AG04450 (cell line): Measurements from ENCODE around the gene STON1. TPM values are rescaled to one million over a fixed set of nuclear protein-coding genes. Genes with fewer than 3 reads are reported as not detected.

Experiments
- CTCF ChIA-PET: fragments of 300-600, 350-600 bp; formaldehyde crosslinking; extraction: SDS; loops from one replicate; lab custom pipeline; 2022; ENCODE audit warnings: antibody characterized with exemption, inconsistent platforms; lab: Charles Lee
- POLR2A ChIA-PET: fragments of 350-600 bp; formaldehyde crosslinking; extraction: SDS; loops from one replicate; lab custom pipeline; 2021; ENCODE audit warnings: antibody characterized with exemption, inconsistent platforms; lab: Yijun Ruan, JAX
- DNase-seq: peaks from one replicate; pipeline ENCODE4 v3.0.0-alpha.2; 2011; ENCODE audit warnings: low read depth, low spot score
- H3K27ac ChIP-seq: one replicate; pipeline ENCODE4 v1.5.1; 2012; ENCODE audit warnings: low read depth, low read length, control low read depth
- H3K27me3 ChIP-seq: one replicate; pipeline ENCODE4 v1.6.0; 2012; ENCODE audit warnings: low read length; ENCODE audit not compliant: control insufficient read depth, insufficient read depth
- H3K4me3 ChIP-seq: 2 replicates; pipeline ENCODE4 v1.5.1; 2011; ENCODE audit warnings: mild to moderate bottlenecking, low read depth, low read length, control low read depth
- H3K9me3 ChIP-seq: 2 replicates; pipeline ENCODE4 v1.5.1; 2012; ENCODE audit warnings: low read length; ENCODE audit not compliant: control insufficient read depth, insufficient read depth
- polyA plus RNA-seq: library from polyadenylated mRNA; depleted of rRNA; stranded (reverse); fragments of >200 nt; gene quantifications from 2 replicates; pipeline ENCODE4 v1.2.3, GENCODE V29; 2011
- TF ChIP-seq, protein P1 (sequence below): IDR thresholded peaks from 2 replicates; pipeline ENCODE4 v1.5.1; 2011; ENCODE audit warnings: low read depth, low read length, control low read depth, inconsistent platforms

The STON1 gene
- polyA plus RNA-seq, 1 experiment, result 17.8 TPM

DNA sequence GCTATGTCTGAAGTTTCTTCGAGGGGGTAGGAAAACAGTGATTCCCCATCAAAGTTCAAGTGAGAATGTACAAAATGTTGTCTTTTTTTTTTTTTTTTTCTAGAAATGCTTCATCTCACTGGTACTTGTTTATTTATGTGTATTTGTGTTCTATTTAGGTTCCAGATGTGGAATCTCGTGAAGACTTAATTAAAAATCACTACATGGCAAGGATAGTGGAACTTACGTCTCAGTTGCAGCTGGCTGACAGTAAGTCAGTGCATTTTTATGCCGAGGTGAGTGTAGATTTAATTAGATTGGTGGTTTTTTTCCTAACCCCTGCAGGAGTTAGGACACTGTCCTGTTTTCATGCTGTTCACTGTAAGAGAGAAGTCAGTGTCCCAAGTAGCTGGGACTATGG is 22.8 kb upstream of the STON1 start:
- Histone ChIP-seq H3K27ac (no peak overlapping the region), H3K4me3 (no peak overlapping the region), H3K9me3 (no peaks in the 10 kb centered on the region), H3K27me3 (no peaks in the 10 kb centered on the region)
- TF ChIP-seq, protein P1, sequence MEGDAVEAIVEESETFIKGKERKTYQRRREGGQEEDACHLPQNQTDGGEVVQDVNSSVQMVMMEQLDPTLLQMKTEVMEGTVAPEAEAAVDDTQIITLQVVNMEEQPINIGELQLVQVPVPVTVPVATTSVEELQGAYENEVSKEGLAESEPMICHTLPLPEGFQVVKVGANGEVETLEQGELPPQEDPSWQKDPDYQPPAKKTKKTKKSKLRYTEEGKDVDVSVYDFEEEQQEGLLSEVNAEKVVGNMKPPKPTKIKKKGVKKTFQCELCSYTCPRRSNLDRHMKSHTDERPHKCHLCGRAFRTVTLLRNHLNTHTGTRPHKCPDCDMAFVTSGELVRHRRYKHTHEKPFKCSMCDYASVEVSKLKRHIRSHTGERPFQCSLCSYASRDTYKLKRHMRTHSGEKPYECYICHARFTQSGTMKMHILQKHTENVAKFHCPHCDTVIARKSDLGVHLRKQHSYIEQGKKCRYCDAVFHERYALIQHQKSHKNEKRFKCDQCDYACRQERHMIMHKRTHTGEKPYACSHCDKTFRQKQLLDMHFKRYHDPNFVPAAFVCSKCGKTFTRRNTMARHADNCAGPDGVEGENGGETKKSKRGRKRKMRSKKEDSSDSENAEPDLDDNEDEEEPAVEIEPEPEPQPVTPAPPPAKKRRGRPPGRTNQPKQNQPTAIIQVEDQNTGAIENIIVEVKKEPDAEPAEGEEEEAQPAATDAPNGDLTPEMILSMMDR, result no peak
- ChIA-PET POLR2A (no interaction called here), CTCF (no interaction called here)
- no peak for DNase-seq

DNA sequence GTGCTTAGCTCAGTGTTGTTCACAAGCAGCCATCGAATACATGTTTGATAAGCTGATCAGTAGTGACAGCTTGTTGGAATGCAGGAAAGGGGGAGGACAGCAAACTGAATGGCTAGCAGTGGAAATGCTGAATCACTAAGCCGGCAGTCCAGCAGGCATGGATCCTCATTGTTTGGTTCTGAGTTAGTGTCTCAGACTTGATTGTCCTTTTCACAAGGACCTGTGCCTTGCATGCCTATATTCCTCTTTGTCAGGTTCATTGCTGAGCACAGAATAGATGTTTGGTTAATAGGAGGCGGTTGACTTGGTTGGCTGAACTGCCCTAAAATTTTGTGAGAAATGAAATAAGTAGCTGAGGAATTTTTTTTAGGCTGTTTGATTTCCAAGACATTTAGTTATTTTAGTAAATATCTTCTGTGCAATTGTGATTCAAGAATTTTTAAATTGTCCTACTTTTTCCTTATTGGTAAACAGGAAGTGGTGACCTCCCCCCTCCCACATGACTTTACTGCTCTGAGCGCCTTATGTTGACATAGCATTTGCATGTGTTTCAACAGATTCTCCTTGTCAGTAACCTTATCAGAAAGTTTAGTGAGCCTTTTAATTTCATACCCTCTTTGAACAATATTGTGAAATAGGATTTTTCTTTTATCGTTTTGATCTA is 21.4 kb upstream of the STON1 start:
- ChIA-PET POLR2A (no interaction called here), CTCF (interaction anchor here (0.7 to 2.2 kb wide), 3 partner anchors 21 to 38 kb away, joined by 3 to 14 read pairs (median 4); partner anchors contain the start of gene STON1)
- TF ChIP-seq, protein P1, result no peak

DNA sequence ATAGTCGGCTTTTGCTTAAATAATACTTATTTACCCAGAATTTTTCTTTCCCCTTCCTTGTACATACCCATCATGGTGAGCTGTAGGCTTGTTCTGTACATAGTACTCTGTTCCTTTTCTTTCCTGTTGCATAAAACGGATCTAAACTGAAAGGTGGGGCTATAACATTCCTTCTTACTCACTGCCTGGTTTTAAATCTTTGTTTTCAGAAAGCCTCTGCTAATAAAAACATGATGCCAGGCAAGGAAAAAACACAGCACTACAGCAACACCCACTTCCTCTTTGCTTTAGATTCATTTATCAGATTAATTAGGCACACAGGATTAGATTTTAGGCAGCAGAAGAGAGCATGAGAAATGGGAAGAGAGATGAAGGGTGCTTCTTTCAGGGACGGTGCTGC is 19.6 kb upstream of the STON1 start:
- H3K27ac ChIP-seq, result no peak overlapping the region
- H3K4me3 ChIP-seq, result no peak overlapping the region

More for the DNA sequence above, 21.4 kb upstream of the STON1 start:
- H3K9me3 ChIP-seq, result no peaks in the 10 kb centered on the region
- peak overlapping the region; percentile 57 for H3K27ac ChIP-seq
- H3K27me3 ChIP-seq, result no peaks in the 10 kb centered on the region
- no peak overlapping the region for H3K4me3 ChIP-seq
- no peak for DNase-seq

DNA sequence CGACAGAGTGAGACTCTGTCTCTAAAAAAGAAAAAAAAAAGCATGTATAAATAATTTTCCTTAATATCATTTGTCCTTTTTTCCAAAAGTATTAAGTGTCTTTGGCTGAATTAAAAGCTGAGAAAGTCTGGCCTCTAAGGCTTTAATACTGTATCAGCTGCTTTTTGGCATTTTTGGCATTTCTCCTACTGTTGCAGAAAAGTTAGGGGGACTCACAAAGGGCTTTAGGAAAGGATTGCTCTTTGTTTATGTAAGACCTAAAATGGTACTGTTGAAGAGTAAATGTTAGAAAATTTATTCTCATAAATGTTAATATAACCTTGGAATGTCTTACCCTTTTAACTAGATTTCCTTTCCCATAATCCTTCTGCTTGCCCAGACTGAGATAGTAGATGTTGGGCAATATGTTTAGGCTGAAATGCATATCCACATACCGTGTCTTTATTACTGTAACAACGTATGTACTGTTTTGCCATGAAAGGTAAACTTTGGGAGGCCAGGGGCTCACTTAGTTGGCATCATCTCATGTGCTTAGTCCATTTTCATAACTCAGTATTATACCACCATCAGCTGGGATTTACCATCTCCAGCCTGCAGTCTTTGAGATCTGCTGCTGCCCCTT is 18.0 kb upstream of the STON1 start:
- TF ChIP-seq, protein P1, result no peak
- H3K9me3 ChIP-seq, result no peaks in the 10 kb centered on the region
- ChIA-PET POLR2A (no interaction called here), CTCF (interaction anchor here (0.7 to 1.2 kb wide), 3 partner anchors 37 to 76 kb away, joined by 3 to 5 read pairs (median 4); no protein-coding TSS in a partner anchor)
- H3K27ac ChIP-seq, result peak overlapping the region; percentile 3
- no peaks in the 10 kb centered on the region for H3K27me3 ChIP-seq
- DNase-seq, result no peak
- H3K4me3 ChIP-seq, result no peak overlapping the region

More for the DNA sequence above, 19.6 kb upstream of the STON1 start:
- no peaks in the 10 kb centered on the region for H3K27me3 ChIP-seq
- TF ChIP-seq, protein P1, result no peak
- H3K9me3 ChIP-seq, result no peaks in the 10 kb centered on the region
- CTCF ChIA-PET, result interaction anchor here (2.2 kb wide), 1 partner anchor 40 kb away, joined by 14 read pairs; no protein-coding TSS in a partner anchor
- POLR2A ChIA-PET, result interaction anchor here (1.6 kb wide), 1 partner anchor 21 kb away, joined by 4 read pairs; no protein-coding TSS in a partner anchor
- DNase-seq, result no peak

DNA sequence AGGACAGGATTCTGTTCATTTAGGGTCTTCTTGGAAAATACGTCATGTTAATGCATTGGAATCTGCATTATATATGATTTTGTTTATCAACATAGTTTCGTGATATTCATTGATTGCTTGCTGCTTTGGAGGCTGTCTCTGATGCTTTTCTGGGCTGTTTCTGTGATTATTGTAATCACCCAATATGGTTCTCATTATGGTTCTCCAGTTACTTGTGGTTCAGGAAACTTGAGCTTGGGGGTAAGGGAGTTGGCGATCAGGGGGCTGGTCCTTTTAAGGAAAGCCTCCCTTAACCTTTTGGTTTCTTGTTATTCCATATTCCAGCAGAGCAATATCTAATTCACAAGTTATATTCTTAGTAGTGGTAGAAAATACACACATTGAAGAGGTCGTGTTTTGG is 17.4 kb upstream of the STON1 start:
- ChIA-PET POLR2A (interaction anchor here (0.7 to 1.2 kb wide), 2 partner anchors 15 to 34 kb away, joined by 4 to 6 read pairs; no protein-coding TSS in a partner anchor), CTCF (no interaction called here)
- Histone ChIP-seq H3K9me3 (no peaks in the 10 kb centered on the region), H3K27ac (no peak overlapping the region), H3K4me3 (no peak overlapping the region), H3K27me3 (no peaks in the 10 kb centered on the region)
- DNase-seq, result no peak
- TF ChIP-seq, protein P1, result no peak
